Measurements from ENCODE around the gene HJURP. TPM values are rescaled to one million over a fixed set of nuclear protein-coding genes. Genes with fewer than 3 reads are reported as not detected.

The HJURP gene
- total RNA-seq, 5 donors from 2014 or later (not counting 1 experiment from before 2014, with no cell fraction given): 0.33 to 1.7 (median 1.1) TPM

DNA sequence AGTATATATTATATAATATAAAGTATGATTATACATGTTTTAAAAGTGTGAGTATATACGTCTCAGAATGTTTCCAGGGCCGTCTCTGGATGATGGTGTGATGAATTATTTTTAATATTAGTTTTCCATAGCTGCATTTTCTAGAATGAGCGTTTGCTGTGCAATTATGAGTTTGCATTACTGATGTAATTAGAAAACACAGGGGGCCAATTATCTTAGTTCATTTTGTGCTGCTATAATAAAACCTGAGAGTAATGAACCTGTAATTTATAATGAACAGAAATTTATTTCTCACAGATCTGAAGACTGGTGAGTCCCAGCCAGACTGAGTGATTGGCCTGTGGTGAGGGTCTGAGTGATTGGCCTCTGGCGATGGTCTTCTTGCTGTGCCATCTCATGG is 4.0 kb upstream of the HJURP start:
- Histone ChIP-seq H3K36me3 (ENCODE audit: control insufficient read depth in 2 of 2, extremely low read depth in 1 of 2, insufficient read depth in 1 of 2, low read length in 1 of 2) (no peaks in the 10 kb centered on the region), H3K9me3 (no peaks in the 10 kb centered on the region), H3K4me3 (ENCODE audit: control insufficient read depth in 1 of 2, extremely low read depth in 1 of 2, low read length in 1 of 2) (no peak overlapping the region), H3K27me3 (replicated peaks in 1 of 2; ENCODE audit: control insufficient read depth in 2 of 2, extremely low read depth in 1 of 2, insufficient read depth in 2 of 2, low read length in 1 of 2) (peaks cover 0 to 10% of the 10 kb centered on the region in 2 experiments), H3K27ac (ENCODE audit: low read length) (no peak overlapping the region), H3K4me1 (ENCODE audit: control insufficient read depth in 1 of 2, extremely low read depth in 1 of 2, insufficient read depth in 2 of 2, low read length in 2 of 2) (peaks cover 0 to 18% of the 10 kb centered on the region in 2 experiments)
- Mint-ChIP-seq H3K4me3 (no peak overlapping the region), H3K27me3 (peaks cover 3 to 4% of the 10 kb centered on the region in 2 donors), H3K27ac (no peak overlapping the region), H3K4me1 (peaks cover 13 to 21% (median 18%) of the 10 kb centered on the region in 3 donors), H3K9me3 (no peaks in the 10 kb centered on the region), H3K36me3 (peaks cover 10% of the 10 kb centered on the region)
- 83% methylated on average over 1 of the region's 4 CpGs for WGBS (ENCODE audit: insufficient coverage)
- ATAC-seq (replicated peaks in 1 of 4) (no peak), DNase-seq (no peak)
- ChIA-PET CTCF (interaction anchor here (0.6 to 1.1 kb wide), 6 partner anchors 54 to 1056 kb away, joined by 3 to 10 read pairs (median 3); no protein-coding TSS in a partner anchor), POLR2A (no interaction called here)

DNA sequence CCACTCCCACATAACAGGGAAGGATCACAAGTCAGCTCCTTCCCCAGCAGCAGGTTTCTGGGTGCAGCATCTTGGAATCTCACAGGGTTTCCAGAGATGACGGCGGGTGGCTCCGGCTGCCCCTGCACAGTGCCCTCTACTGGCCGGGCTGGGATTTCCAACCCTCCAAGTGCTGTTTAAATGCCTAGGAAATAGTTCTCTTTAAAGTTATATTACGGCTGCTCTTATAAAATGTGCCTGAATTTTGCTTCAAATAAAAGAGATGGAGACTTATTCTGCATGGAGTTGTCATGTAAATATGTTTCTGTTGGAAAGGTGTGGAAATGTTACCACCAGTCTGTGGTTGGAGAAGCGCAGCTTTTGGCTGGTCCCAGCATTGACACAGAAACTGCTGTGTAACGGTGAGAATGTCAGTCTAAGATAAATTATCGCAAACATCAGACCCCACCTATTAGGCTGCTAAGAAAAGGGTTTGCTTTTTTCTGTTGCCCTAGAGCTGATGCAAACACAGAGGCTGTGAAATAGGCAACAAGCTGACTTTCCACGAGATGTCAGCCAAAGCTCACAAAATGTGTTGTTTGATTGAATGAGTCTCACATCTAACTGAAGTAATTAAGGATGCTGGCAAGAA is 3.3 kb upstream of the HJURP start:
- peaks cover 8% of the 10 kb centered on the region for H3K36me3 Mint-ChIP-seq
- 11% methylated on average over 3 of the region's 9 CpGs for WGBS (ENCODE audit: insufficient coverage)
- H3K4me3 Mint-ChIP-seq: no peak overlapping the region
- H3K9me3 ChIP-seq: no peaks in the 10 kb centered on the region
- H3K27ac Mint-ChIP-seq: no peak overlapping the region
- H3K4me3 ChIP-seq (ENCODE audit: control insufficient read depth in 1 of 2, extremely low read depth in 1 of 2, low read length in 1 of 2): no peak overlapping the region
- H3K4me1 ChIP-seq (ENCODE audit: control insufficient read depth in 1 of 2, extremely low read depth in 1 of 2, insufficient read depth in 2 of 2, low read length in 2 of 2): peaks cover 0 to 18% of the 10 kb centered on the region in 2 experiments
- peak in 27 of 35 experiments; percentile 15 to 65 (median 38) for DNase-seq
- no peak for ATAC-seq (replicated peaks in 1 of 4)
- CTCF ChIA-PET: interaction anchor here (0.6 to 1.1 kb wide), 7 partner anchors 10 to 688 kb away, joined by 3 to 10 read pairs (median 3); partner anchors contain the start of gene MSL3B (in 1 of the 2)
- POLR2A ChIA-PET: no interaction called here
- H3K27ac ChIP-seq (ENCODE audit: low read length): no peak overlapping the region
- peaks cover 0 to 10% of the 10 kb centered on the region in 2 experiments for H3K27me3 ChIP-seq (replicated peaks in 1 of 2; ENCODE audit: control insufficient read depth in 2 of 2, extremely low read depth in 1 of 2, insufficient read depth in 2 of 2, low read length in 1 of 2)
- H3K9me3 Mint-ChIP-seq: no peaks in the 10 kb centered on the region
- peaks cover 3 to 4% of the 10 kb centered on the region in 2 donors for H3K27me3 Mint-ChIP-seq
- H3K36me3 ChIP-seq (ENCODE audit: control insufficient read depth in 2 of 2, extremely low read depth in 1 of 2, insufficient read depth in 1 of 2, low read length in 1 of 2): no peaks in the 10 kb centered on the region
- H3K4me1 Mint-ChIP-seq: peaks cover 13 to 24% (median 24%) of the 10 kb centered on the region in 3 donors

DNA sequence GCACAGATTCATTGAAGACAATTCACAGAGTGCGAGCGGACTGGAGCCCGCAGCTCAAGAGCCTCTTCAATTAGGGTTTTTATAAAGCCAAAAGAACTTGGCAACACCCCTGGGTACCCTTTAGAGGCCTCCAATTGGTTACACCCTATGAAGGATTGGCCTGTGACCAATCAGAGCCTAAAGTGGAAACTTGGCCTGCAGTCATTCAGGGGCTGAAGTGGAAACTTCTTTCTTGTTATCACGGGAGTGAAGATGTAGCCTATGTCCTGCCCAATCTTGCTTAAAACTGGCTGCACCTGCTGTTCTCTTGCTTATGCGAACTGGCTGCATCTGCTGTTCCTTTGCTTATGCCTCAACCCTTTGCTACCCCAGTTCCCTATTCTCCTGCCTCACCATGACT is 1.8 kb upstream of the HJURP start:
- CTCF ChIA-PET: no interaction called here
- DNase-seq (no peak), ATAC-seq (replicated peaks in 1 of 4) (no peak)
- H3K36me3 Mint-ChIP-seq: no peaks in the 10 kb centered on the region
- no peak overlapping the region for H3K27ac Mint-ChIP-seq
- Histone ChIP-seq H3K4me1 (ENCODE audit: control insufficient read depth in 1 of 2, extremely low read depth in 1 of 2, insufficient read depth in 2 of 2, low read length in 2 of 2) (peaks cover 0 to 18% of the 10 kb centered on the region in 2 experiments), H3K36me3 (ENCODE audit: control insufficient read depth in 2 of 2, extremely low read depth in 1 of 2, insufficient read depth in 1 of 2, low read length in 1 of 2) (no peaks in the 10 kb centered on the region), H3K27ac (ENCODE audit: low read length) (no peak overlapping the region), H3K4me3 (ENCODE audit: control insufficient read depth in 1 of 2, extremely low read depth in 1 of 2, low read length in 1 of 2) (no peak overlapping the region), H3K9me3 (no peaks in the 10 kb centered on the region), H3K27me3 (replicated peaks in 1 of 2; ENCODE audit: control insufficient read depth in 2 of 2, extremely low read depth in 1 of 2, insufficient read depth in 2 of 2, low read length in 1 of 2) (peaks cover 0 to 10% of the 10 kb centered on the region in 2 experiments)
- H3K27me3 Mint-ChIP-seq: peaks cover 3 to 4% of the 10 kb centered on the region in 2 donors
- H3K4me3 Mint-ChIP-seq: peak overlapping the region in 1 of 3 donors; percentile 86
- peaks cover 13 to 25% (median 24%) of the 10 kb centered on the region in 3 donors for H3K4me1 Mint-ChIP-seq
- POLR2A ChIA-PET: no interaction called here
- no peaks in the 10 kb centered on the region for H3K9me3 Mint-ChIP-seq
- 96% methylated on average over 5 of the region's 5 CpGs for WGBS (ENCODE audit: insufficient coverage)

DNA sequence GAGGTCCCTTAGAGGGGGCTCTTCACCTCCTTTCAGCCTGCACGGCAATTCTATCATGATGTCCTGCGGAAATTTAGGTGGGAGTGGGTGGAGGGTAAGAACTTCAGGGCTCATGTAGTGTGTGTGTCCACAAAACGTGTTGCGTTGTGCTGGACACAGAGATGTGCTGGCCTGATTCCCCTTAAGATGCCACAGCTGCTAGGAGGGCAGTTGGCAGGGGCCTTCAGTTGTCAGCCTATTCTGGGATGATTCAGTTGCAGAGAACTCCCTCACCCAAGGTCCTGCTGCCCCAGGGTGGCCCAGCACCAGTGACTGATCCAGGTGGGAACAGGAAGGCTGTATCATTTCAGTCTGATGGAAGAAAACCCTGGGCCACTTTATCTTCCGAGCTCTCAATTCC is 1.0 kb upstream of the HJURP start:
- Histone ChIP-seq H3K27ac (ENCODE audit: low read length) (no peak overlapping the region), H3K9me3 (no peaks in the 10 kb centered on the region), H3K27me3 (replicated peaks in 1 of 2; ENCODE audit: control insufficient read depth in 2 of 2, extremely low read depth in 1 of 2, insufficient read depth in 2 of 2, low read length in 1 of 2) (peaks cover 0 to 10% of the 10 kb centered on the region in 2 experiments), H3K36me3 (ENCODE audit: control insufficient read depth in 2 of 2, extremely low read depth in 1 of 2, insufficient read depth in 1 of 2, low read length in 1 of 2) (no peaks in the 10 kb centered on the region), H3K4me3 (ENCODE audit: control insufficient read depth in 1 of 2, extremely low read depth in 1 of 2, low read length in 1 of 2) (no peak overlapping the region), H3K4me1 (ENCODE audit: control insufficient read depth in 1 of 2, extremely low read depth in 1 of 2, insufficient read depth in 2 of 2, low read length in 2 of 2) (peaks cover 0 to 18% of the 10 kb centered on the region in 2 experiments)
- H3K36me3 Mint-ChIP-seq: no peaks in the 10 kb centered on the region
- peak overlapping the region; percentile 24 to 86 (median 35) for H3K4me3 Mint-ChIP-seq
- H3K4me1 Mint-ChIP-seq: peaks cover 13 to 25% (median 24%) of the 10 kb centered on the region in 3 donors
- ChIA-PET POLR2A (no interaction called here), CTCF (no interaction called here)
- DNase-seq (no peak), ATAC-seq (replicated peaks in 1 of 4) (no peak)
- H3K27me3 Mint-ChIP-seq: peaks cover 3 to 4% of the 10 kb centered on the region in 2 donors
- 95% methylated on average over 4 of the region's 5 CpGs for WGBS (ENCODE audit: insufficient coverage)
- no peaks in the 10 kb centered on the region for H3K9me3 Mint-ChIP-seq
- peak overlapping the region in 1 of 2 donors; percentile 4 for H3K27ac Mint-ChIP-seq

DNA sequence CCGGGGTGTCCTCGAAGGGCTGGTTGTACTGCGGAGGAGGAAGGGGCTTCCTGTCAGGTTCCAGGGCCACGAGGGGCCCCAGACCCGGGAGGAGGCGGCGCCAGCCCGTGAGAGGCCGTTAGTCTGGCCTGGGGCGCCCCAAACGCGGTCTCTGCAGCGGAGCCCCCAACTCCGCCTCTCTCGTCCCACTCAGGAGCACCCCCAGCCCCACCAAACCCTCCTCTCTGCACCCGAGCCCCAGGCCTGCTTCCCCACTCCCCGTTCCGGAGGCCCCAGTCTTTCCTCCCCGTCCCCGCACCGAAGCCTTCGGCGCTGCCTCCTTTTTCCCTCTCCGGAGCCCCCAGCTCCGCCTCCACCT is 473 bp downstream of the HJURP start:
- CTCF ChIA-PET: no interaction called here
- DNase-seq: no peak
- Mint-ChIP-seq H3K36me3 (no peaks in the 10 kb centered on the region), H3K27ac (no peak overlapping the region), H3K9me3 (no peaks in the 10 kb centered on the region), H3K4me3 (peak overlapping the region; percentile 86 to 89 (median 88)), H3K4me1 (peaks cover 13 to 25% (median 24%) of the 10 kb centered on the region in 3 donors), H3K27me3 (peaks cover 3 to 4% of the 10 kb centered on the region in 2 donors)
- Histone ChIP-seq H3K4me3 (ENCODE audit: control insufficient read depth in 1 of 2, extremely low read depth in 1 of 2, low read length in 1 of 2) (peak overlapping the region; percentile 72 to 81), H3K9me3 (no peaks in the 10 kb centered on the region), H3K27ac (ENCODE audit: low read length) (no peak overlapping the region), H3K36me3 (ENCODE audit: control insufficient read depth in 2 of 2, extremely low read depth in 1 of 2, insufficient read depth in 1 of 2, low read length in 1 of 2) (no peaks in the 10 kb centered on the region), H3K27me3 (replicated peaks in 1 of 2; ENCODE audit: control insufficient read depth in 2 of 2, extremely low read depth in 1 of 2, insufficient read depth in 2 of 2, low read length in 1 of 2) (peaks cover 0 to 10% of the 10 kb centered on the region in 2 experiments), H3K4me1 (ENCODE audit: control insufficient read depth in 1 of 2, extremely low read depth in 1 of 2, insufficient read depth in 2 of 2, low read length in 2 of 2) (peaks cover 0 to 18% of the 10 kb centered on the region in 2 experiments)
- POLR2A ChIA-PET: no interaction called here
- WGBS (ENCODE audit: insufficient coverage): under 1% methylated on average over 25 of the region's 25 CpGs
- ATAC-seq (replicated peaks in 1 of 4): peak in 2 of 4 experiments; percentile 2 to 6

DNA sequence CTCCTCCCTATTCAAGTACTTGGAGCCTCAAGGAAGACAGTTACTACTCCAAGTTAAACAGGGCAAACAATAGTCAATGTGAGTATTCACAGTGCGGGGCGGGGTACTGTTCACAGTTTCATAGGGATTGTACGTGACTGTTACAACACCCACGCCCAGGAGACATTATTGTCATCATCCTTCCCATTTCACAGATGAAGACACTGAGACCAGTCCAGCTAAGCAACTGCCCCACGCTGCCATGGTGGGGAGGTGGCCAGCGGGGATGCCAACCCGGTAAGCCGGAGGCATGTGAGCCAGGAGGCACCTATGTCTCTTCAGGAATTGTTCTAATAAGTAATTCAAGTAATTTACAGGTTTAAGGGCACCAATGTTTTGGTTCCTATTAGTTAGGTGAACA is 982 bp downstream of the HJURP start:
- Mint-ChIP-seq H3K4me1 (peaks cover 13 to 25% (median 24%) of the 10 kb centered on the region in 3 donors), H3K27ac (no peak overlapping the region), H3K4me3 (peak overlapping the region; percentile 86 to 89 (median 88)), H3K9me3 (no peaks in the 10 kb centered on the region), H3K36me3 (no peaks in the 10 kb centered on the region), H3K27me3 (peaks cover 2 to 4% of the 10 kb centered on the region in 2 donors)
- Histone ChIP-seq H3K27me3 (replicated peaks in 1 of 2; ENCODE audit: control insufficient read depth in 2 of 2, extremely low read depth in 1 of 2, insufficient read depth in 2 of 2, low read length in 1 of 2) (peaks cover 0 to 10% of the 10 kb centered on the region in 2 experiments), H3K36me3 (ENCODE audit: control insufficient read depth in 2 of 2, extremely low read depth in 1 of 2, insufficient read depth in 1 of 2, low read length in 1 of 2) (no peaks in the 10 kb centered on the region), H3K27ac (ENCODE audit: low read length) (no peak overlapping the region), H3K9me3 (no peaks in the 10 kb centered on the region), H3K4me3 (ENCODE audit: control insufficient read depth in 1 of 2, extremely low read depth in 1 of 2, low read length in 1 of 2) (no peak overlapping the region), H3K4me1 (ENCODE audit: control insufficient read depth in 1 of 2, extremely low read depth in 1 of 2, insufficient read depth in 2 of 2, low read length in 2 of 2) (peaks cover 0 to 18% of the 10 kb centered on the region in 2 experiments)
- CTCF ChIA-PET: no interaction called here
- POLR2A ChIA-PET: no interaction called here
- WGBS (ENCODE audit: insufficient coverage): no CpG with 5 or more reads among the region's 8 CpGs
- DNase-seq (no peak), ATAC-seq (replicated peaks in 1 of 4) (no peak)

Data from T-cell (primary cell).